SK-N-MC (cell line): ENCODE results near the gene CUX1.

Source experiments
- DNase-seq: peaks from one replicate; pipeline ENCODE4 v3.0.0-alpha.2; 2011; ENCODE audit warnings: low read depth, low spot score
- H3K27ac ChIP-seq: fragments of 200-600 bp; sonication (generic); 2 replicates; pipeline ENCODE4 v1.5.1; 2016; ENCODE audit warnings: mixed run types
- H3K36me3 ChIP-seq: fragments of 200-600 bp; sonication (generic); 2 replicates; pipeline ENCODE4 v1.6.1; 2017; ENCODE audit warnings: antibody characterized with exemption, low read length, mixed read lengths; ENCODE audit not compliant: insufficient read depth
- H3K4me3 ChIP-seq: fragments of 200-600 bp; sonication (generic); 2 replicates; pipeline ENCODE4 v1.5.1; 2016
- H3K9ac ChIP-seq: fragments of 200-600 bp; sonication (generic); 2 replicates; pipeline ENCODE4 v1.8.0; 2017; ENCODE audit warnings: mixed run types, mixed read lengths; ENCODE audit not compliant: insufficient read length
- H3K9me3 ChIP-seq: fragments of 200-600 bp; sonication (generic); 2 replicates; pipeline ENCODE4 v1.6.1; 2017; ENCODE audit warnings: low read depth, mild to moderate bottlenecking, antibody characterized with exemption, low read length, moderate library complexity, mixed read lengths
- EZH2 ChIP-seq: fragments of 200-600 bp; sonication (generic); IDR thresholded peaks from one replicate; pipeline ENCODE4 v1.6.1; 2017; ENCODE audit warnings: antibody characterized with exemption
- FOXP2 ChIP-seq: optimal IDR thresholded peaks from 2 replicates; pipeline ENCODE3; 2011; ENCODE audit warnings: mild to moderate bottlenecking, moderate library complexity; ENCODE audit not compliant: insufficient read depth; ENCODE audit errors: extremely low read length, control extremely low read depth
- POLR2AphosphoS5 ChIP-seq: IDR thresholded peaks from 2 replicates; pipeline ENCODE4 v1.6.1; 2012; ENCODE audit warnings: mild to moderate bottlenecking, low read depth, low read length, borderline replicate concordance

The CUX1 gene

DNA sequence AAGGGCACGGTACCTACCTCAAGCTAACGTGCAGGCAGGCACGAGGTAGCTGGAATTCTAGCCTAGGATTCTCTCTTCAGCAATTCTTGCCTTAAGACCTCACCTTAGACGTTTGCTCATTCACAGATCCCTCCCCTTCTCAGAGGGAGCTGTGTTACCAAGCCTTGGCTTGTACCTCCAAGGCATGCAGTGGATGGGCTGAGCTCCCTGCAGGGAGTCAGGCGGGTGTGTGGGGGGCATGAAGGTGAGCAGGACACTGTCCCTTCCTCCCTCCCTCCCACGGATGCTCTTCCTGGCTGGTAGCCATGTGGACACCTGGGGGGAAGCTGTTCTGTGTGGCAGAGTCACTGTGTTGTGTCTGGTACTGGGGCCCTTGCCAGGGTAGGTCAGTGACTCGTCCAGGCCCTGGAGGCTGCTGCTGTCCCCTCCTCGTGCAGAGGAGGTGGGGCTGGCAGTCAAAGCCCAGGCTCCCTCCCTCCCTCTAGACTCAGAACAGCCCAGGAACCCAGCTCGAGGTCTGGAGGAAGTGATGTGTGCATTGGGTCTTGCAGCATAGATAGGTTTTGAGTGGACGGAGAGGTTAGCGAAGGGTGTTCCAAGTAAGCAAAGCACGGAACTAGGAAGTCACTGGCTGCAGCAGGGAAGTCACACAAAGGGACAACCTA is 247.1 kb downstream of the CUX1 start:
- DNase-seq, result no peak
- Histone ChIP-seq H3K27ac (no peak overlapping the region), H3K9ac (no peak overlapping the region), H3K36me3 (no peaks in the 10 kb centered on the region), H3K9me3 (no peaks in the 10 kb centered on the region), H3K4me3 (no peak overlapping the region)
- TF ChIP-seq POLR2AphosphoS5, result no peak
- no peak for TF ChIP-seq FOXP2
- no peak for TF ChIP-seq EZH2

DNA sequence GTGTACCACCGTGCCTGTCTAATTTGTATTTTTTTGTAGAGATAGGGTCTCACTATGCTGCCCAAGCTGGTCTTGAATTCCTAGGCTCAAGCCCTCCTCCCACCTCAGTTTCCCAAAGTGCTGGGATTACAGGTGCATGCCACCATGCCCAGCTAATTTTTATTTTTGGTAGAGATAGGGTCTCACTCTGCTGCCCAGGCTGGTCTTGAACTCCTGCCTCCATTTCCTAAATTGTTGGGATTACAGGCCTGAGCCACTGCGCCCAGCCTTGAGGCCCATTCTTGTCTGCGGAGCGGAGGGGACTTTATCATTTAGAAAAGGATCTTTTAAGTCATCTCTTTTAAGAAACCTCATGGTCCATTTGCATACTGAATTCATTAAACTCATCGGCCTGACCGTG is 247.8 kb downstream of the CUX1 start:
- Histone ChIP-seq H3K27ac (no peak overlapping the region), H3K36me3 (peaks cover under 1% of the 10 kb centered on the region; the same call in 1 of the 2 replicates), H3K9me3 (no peaks in the 10 kb centered on the region), H3K9ac (no peak overlapping the region), H3K4me3 (no peak overlapping the region)
- no peak for DNase-seq
- no peak for TF ChIP-seq EZH2
- TF ChIP-seq POLR2AphosphoS5, result no peak
- no peak for TF ChIP-seq FOXP2

DNA sequence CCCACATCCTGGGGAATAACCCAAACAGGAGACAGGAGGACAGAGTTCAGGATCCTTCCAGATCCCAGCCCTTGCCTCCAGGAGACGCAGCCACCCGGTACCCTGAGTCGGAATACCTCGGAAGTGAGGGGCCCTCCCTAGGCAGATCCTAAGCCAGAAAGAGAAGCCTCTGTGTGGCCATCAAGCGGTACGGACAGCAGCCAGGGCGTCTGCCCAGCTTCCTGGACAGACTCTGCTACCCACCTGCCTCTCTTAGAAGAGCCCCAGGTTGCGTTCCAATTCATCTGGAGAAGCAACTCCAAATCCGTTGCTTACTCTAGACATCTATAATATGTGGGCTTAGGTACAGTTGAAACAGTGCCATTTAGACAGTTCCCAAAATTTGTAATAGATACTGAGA is 249.1 kb downstream of the CUX1 start:
- H3K4me3 ChIP-seq, result no peak overlapping the region
- H3K36me3 ChIP-seq, result peaks cover 10% of the 10 kb centered on the region; the same call in 1 of the 2 replicates
- no peak overlapping the region for H3K27ac ChIP-seq
- no peak for DNase-seq
- H3K9me3 ChIP-seq, result no peaks in the 10 kb centered on the region
- TF ChIP-seq POLR2AphosphoS5 (no peak), EZH2 (no peak), FOXP2 (no peak)
- no peak overlapping the region for H3K9ac ChIP-seq

DNA sequence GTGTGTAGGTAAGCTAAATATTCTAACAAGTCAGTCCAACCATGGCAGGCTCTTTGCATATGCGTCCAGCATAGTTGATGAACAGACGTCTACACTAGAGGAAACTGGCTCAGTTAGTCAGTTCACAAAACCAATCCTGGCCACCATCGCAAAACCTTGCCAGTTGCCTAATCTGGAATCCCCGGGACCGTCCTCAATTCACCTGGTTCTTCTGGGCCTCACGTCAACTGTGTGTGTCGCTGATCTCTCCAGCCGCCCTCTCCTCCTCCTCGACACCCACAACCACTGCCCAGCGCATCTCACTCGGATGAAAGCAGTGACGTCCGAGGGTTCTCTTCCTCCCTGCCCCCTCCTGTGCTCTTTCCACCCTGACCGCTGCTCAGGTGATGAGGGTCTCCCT is 251.4 kb downstream of the CUX1 start:
- no peak for TF ChIP-seq EZH2
- TF ChIP-seq POLR2AphosphoS5, result no peak
- no peak for TF ChIP-seq FOXP2
- Histone ChIP-seq H3K27ac (no peak overlapping the region), H3K9me3 (no peaks in the 10 kb centered on the region), H3K9ac (no peak overlapping the region), H3K36me3 (peaks cover 18% of the 10 kb centered on the region; the same call in 1 of the 2 replicates), H3K4me3 (no peak overlapping the region)
- no peak for DNase-seq

GRCh38 chr7:102069931-102070629 is 252.7 kb downstream of the CUX1 start:
- H3K9me3 ChIP-seq, result no peaks in the 10 kb centered on the region
- TF ChIP-seq FOXP2 (no peak), POLR2AphosphoS5 (no peak), EZH2 (no peak)
- no peak overlapping the region for H3K9ac ChIP-seq
- no peak overlapping the region for H3K27ac ChIP-seq
- peaks cover 18% of the 10 kb centered on the region; the same call in 1 of the 2 replicates for H3K36me3 ChIP-seq
- DNase-seq, result no peak
- H3K4me3 ChIP-seq, result no peak overlapping the region

GRCh38 chr7:102072003-102072402 is 254.6 kb downstream of the CUX1 start:
- H3K36me3 ChIP-seq, result peaks cover 18% of the 10 kb centered on the region; the same call in 1 of the 2 replicates
- no peaks in the 10 kb centered on the region for H3K9me3 ChIP-seq
- no peak overlapping the region for H3K27ac ChIP-seq
- H3K9ac ChIP-seq, result no peak overlapping the region
- no peak for DNase-seq
- H3K4me3 ChIP-seq, result no peak overlapping the region
- no peak for TF ChIP-seq FOXP2
- no peak for TF ChIP-seq EZH2
- no peak for TF ChIP-seq POLR2AphosphoS5

GRCh38 chr7:102072636-102073209 is 255.3 kb downstream of the CUX1 start:
- H3K9me3 ChIP-seq, result no peaks in the 10 kb centered on the region
- DNase-seq, result no peak
- no peak overlapping the region for H3K4me3 ChIP-seq
- no peak overlapping the region for H3K27ac ChIP-seq
- H3K36me3 ChIP-seq, result peaks cover 18% of the 10 kb centered on the region; the same call in 1 of the 2 replicates
- TF ChIP-seq EZH2, result no peak
- TF ChIP-seq FOXP2, result no peak
- no peak for TF ChIP-seq POLR2AphosphoS5
- no peak overlapping the region for H3K9ac ChIP-seq

DNA sequence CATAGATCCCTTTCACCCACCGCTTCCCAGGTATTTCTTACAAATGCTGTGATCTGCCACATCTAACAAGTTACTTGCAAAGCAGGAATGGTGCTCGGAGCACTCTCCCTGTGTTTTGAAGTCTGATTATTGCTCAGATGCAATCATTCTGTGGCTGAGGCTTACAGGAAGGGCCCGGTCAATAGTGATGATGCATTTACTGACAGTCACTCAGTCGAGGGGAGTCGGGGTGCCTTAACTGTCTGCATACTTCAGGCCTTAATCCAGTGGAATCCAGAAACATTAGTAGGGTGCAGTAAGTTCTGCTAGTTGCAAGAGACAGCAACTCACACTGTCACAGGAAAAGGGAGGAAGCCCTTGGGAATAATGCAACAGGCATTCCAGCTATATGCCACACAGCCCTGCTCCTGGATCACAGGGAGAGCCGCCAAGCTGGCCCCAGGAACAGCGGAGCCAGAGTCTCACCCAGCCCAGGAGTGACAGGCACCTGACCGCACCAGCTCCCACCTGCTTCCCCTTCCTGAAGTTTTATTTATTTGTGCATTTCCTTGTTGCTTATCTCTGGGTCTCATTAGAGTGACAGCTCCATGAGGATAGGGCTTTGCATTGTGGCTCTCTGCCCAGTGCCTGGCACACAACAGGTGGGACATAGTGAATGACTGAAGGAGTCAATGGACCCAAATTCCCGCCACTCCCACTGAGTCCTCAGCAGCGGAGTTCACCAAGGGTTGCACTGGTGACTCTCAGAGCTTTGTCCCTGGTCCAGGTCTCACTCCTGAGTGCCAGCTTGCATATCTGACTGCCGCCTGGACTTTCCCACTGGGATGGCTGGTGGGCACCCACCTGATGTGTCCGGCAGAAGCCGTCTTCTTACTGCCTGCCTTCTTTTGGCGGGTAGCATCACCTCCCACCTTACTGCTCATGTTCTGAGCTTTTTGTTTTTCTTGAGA is 256.8 kb downstream of the CUX1 start:
- Histone ChIP-seq H3K4me3 (no peak overlapping the region), H3K9ac (no peak overlapping the region), H3K27ac (no peak overlapping the region), H3K36me3 (peaks cover 18% of the 10 kb centered on the region; the same call in 1 of the 2 replicates), H3K9me3 (no peaks in the 10 kb centered on the region)
- DNase-seq, result no peak
- TF ChIP-seq POLR2AphosphoS5 (no peak), EZH2 (no peak), FOXP2 (no peak)
